K562 (cell line): ENCODE results near the gene DNAAF1. TPM values are rescaled to one million over a fixed set of nuclear protein-coding genes. Genes with fewer than 3 reads are reported as not detected.
A peak's percentile ranks its signal among the peaks of the same experiment; 100 is the strongest.

Source experiments
- ADNP ChIP-seq: fragments of 200-800 bp; sonication (Bioruptor generic); IDR thresholded peaks from 2 replicates; pipeline ENCODE4 v1.6.1; 2016; ENCODE audit warnings: missing genetic modification characterization, missing compliant biosample characterization
- ATF6 ChIP-seq: sonication (generic); formaldehyde crosslinking; IDR thresholded peaks from 2 replicates; pipeline ENCODE4 v1.4.0; 2020; ENCODE audit warnings: mild to moderate bottlenecking, missing genetic modification reagents
- CHCHD3 ChIP-seq: fragments of 250-450 bp; sonication (Bioruptor Pico); IDR thresholded peaks from 2 replicates; pipeline ENCODE4 v2.1.2; 2022; ENCODE audit warnings: mild to moderate bottlenecking
- CTBP1 ChIP-seq: fragments of 450-650 bp; IDR thresholded peaks from 2 replicates; pipeline ENCODE4 v1.6.1; 2016; ENCODE audit warnings: borderline replicate concordance
- ELF2 ChIP-seq: fragments of 250-450 bp; sonication (Bioruptor Pico); IDR thresholded peaks from 2 replicates; pipeline ENCODE4 v1.5.0; 2021; ENCODE audit warnings: mild to moderate bottlenecking
- ELK3 ChIP-seq: fragments of 450-650 bp; formaldehyde crosslinking; IDR thresholded peaks from 2 replicates; pipeline ENCODE4 v1.4.0; 2020; ENCODE audit warnings: mild to moderate bottlenecking
- FOXJ3 ChIP-seq: sonication (generic); formaldehyde crosslinking; IDR thresholded peaks from 2 replicates; pipeline ENCODE4 v1.4.0; 2020; ENCODE audit warnings: mild to moderate bottlenecking, missing genetic modification reagents
- NFE2 ChIP-seq: IDR thresholded peaks from 2 replicates; pipeline ENCODE4 v1.6.1; 2014; ENCODE audit warnings: antibody characterized with exemption, low read depth
- NKRF ChIP-seq: fragments of 450-650 bp; IDR thresholded peaks from 2 replicates; pipeline ENCODE4 v1.6.1; 2016; ENCODE audit warnings: borderline replicate concordance
- REST ChIP-seq, 2 experiments: fragments of 450-650 bp; formaldehyde crosslinking in 1 of 2; IDR thresholded peaks; 2 replicates each; pipeline versions ENCODE4 v1.4.0 to v1.6.1; 2014 to 2020; ENCODE audit warnings: mild to moderate bottlenecking in 2 of 2, borderline replicate concordance in 1 of 2, low read depth in 1 of 2
- RNF2 ChIP-seq: sonication (generic); IDR thresholded peaks from 2 replicates; pipeline ENCODE4 v1.6.1; 2016
- SMARCA4 ChIP-seq: fragments of 450-650 bp; IDR thresholded peaks from 2 replicates; pipeline ENCODE4 v1.6.1; 2016
- TCF7L2 ChIP-seq: fragments of 150-350 bp; IDR thresholded peaks from 2 replicates; pipeline ENCODE4 v1.6.1; 2016; ENCODE audit warnings: low read depth, mild to moderate bottlenecking, low read length, moderate library complexity
- YBX1 ChIP-seq: fragments of 450-650 bp; IDR thresholded peaks from 2 replicates; pipeline ENCODE4 v1.7.1; 2016; ENCODE audit warnings: mild to moderate bottlenecking
- ZBTB34 ChIP-seq: fragments of 250-450 bp; sonication (Bioruptor Pico); IDR thresholded peaks from 2 replicates; pipeline ENCODE4 v1.8.0; 2021; ENCODE audit warnings: mild to moderate bottlenecking, moderate library complexity
- polyA plus RNA-seq, 8 experiments: library from polyadenylated mRNA; depleted of rRNA in 4 of 8; stranded (reverse) in 5 of 8; unstranded in 3 of 8; fragments of >200 nt; fragmentation: Nextera tagmentation in 2 of 8; fragmentation: Illumina TruSeq in 1 of 8; extraction: Ambion mirVana in 2 of 8; extraction: Trizol in 1 of 8; gene quantifications; 2 replicates each; pipeline versions ENCODE4 v1.2.1 to v1.2.3, GENCODE V29; 2011 to 2014; ENCODE audit warnings: inconsistent platforms in 1 of 8, missing spikeins in 1 of 8
- total RNA-seq, 7 experiments: library from RNA; depleted of rRNA in 6 of 7; stranded (reverse); fragments of >200 nt in 6 of 7; fragmentation: Illumina TruSeq in 2 of 7; extraction: Trizol in 2 of 7; gene quantifications; 2 replicates each; pipeline versions ENCODE4 v1.2.1 to v1.2.3, GENCODE V29; 2011 to 2021; ENCODE audit warnings: low replicate concordance in 1 of 7

The DNAAF1 gene
- total and polyA plus RNA-seq, 9 of the 15 experiments (the other 6 are each of a cell fraction or from before 2014, with no cell fraction given) = 0.01 TPM; not detected in 8

GRCh38 chr16:84117494-84117843, 27.6 kb upstream of the DNAAF1 start (continued):
- TF ChIP-seq FOXJ3 (CRISPR knock-in tag) = no peak
- TF ChIP-seq CTBP1 = no peak
- TF ChIP-seq NKRF = 0 out of 2 replicates have a peak, but pooled peaks have one; percentile 9
- TF ChIP-seq ATF6 (CRISPR knock-in tag) = no peak
- TF ChIP-seq ELK3 = no peak
- TF ChIP-seq ZBTB34 (CRISPR knock-in tag) = 0 out of 2 replicates have a peak, but pooled peaks have one; percentile 1
- peak; percentile 32; the same call in 1 of the 2 replicates for TF ChIP-seq SMARCA4
- TF ChIP-seq NFE2 = no peak
- no peak for TF ChIP-seq YBX1
- TF ChIP-seq REST (IDR thresholded peaks at IDR 0.05; ENCODE audit: borderline replicate concordance) = no peak
- TF ChIP-seq REST (CRISPR knock-in tag; IDR thresholded peaks at IDR 0.05; ENCODE audit: low read depth) = no peak
- no peak for TF ChIP-seq TCF7L2
- no peak for TF ChIP-seq ELF2 (CRISPR knock-in tag)
- TF ChIP-seq ADNP (tag) = no peak
- no peak for TF ChIP-seq CHCHD3 (CRISPR knock-in tag)
- no peak for TF ChIP-seq RNF2
